HL-60 (cell line): ENCODE data around the gene RSBN1.

Source experiments
- GABPA ChIP-seq: IDR thresholded peaks from 2 replicates; pipeline ENCODE4 v1.6.1; 2012; ENCODE audit warnings: low read depth
- POLR2AphosphoS5 ChIP-seq: IDR thresholded peaks from 2 replicates; pipeline ENCODE4 v1.6.1; 2012; ENCODE audit warnings: low read depth
- SPI1 ChIP-seq: IDR thresholded peaks from 2 replicates; pipeline ENCODE4 v1.6.1; 2012; ENCODE audit warnings: low read depth, mild to moderate bottlenecking, borderline replicate concordance
- TF ChIP-seq, protein P1 (sequence below): IDR thresholded peaks from 2 replicates; pipeline ENCODE4 v1.6.1; 2012; ENCODE audit warnings: low read depth; ENCODE audit not compliant: insufficient replicate concordance
- TF ChIP-seq, protein P2 (sequence below): IDR thresholded peaks from one replicate; pipeline ENCODE4 v1.5.1; 2011; ENCODE audit warnings: low read length, control low read depth, inconsistent platforms; ENCODE audit not compliant: insufficient read depth

DNA sequence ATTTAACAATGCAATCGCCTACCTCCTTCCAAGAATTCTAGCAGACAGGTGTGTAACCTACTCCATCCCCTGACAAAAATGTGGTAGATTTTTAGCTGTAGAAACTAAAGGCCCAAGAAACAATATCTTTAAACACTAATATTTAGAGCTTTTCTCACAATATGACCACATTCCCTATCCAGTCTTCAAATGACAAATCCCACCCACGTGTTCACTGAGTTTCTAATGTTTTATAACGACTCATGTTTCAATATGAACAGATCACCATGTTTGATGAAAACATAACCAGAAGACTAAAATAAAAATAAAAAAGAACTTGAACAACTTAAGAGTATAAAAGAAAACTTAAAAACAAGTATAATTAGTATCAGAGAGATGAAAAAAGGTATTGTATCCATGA lies 24.6 kb downstream of the RSBN1 start:
- TF ChIP-seq, protein P1, sequence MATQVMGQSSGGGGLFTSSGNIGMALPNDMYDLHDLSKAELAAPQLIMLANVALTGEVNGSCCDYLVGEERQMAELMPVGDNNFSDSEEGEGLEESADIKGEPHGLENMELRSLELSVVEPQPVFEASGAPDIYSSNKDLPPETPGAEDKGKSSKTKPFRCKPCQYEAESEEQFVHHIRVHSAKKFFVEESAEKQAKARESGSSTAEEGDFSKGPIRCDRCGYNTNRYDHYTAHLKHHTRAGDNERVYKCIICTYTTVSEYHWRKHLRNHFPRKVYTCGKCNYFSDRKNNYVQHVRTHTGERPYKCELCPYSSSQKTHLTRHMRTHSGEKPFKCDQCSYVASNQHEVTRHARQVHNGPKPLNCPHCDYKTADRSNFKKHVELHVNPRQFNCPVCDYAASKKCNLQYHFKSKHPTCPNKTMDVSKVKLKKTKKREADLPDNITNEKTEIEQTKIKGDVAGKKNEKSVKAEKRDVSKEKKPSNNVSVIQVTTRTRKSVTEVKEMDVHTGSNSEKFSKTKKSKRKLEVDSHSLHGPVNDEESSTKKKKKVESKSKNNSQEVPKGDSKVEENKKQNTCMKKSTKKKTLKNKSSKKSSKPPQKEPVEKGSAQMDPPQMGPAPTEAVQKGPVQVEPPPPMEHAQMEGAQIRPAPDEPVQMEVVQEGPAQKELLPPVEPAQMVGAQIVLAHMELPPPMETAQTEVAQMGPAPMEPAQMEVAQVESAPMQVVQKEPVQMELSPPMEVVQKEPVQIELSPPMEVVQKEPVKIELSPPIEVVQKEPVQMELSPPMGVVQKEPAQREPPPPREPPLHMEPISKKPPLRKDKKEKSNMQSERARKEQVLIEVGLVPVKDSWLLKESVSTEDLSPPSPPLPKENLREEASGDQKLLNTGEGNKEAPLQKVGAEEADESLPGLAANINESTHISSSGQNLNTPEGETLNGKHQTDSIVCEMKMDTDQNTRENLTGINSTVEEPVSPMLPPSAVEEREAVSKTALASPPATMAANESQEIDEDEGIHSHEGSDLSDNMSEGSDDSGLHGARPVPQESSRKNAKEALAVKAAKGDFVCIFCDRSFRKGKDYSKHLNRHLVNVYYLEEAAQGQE = no peak
- TF ChIP-seq GABPA (no peak), POLR2AphosphoS5 (no peak), SPI1 (no peak)
- TF ChIP-seq, protein P2, sequence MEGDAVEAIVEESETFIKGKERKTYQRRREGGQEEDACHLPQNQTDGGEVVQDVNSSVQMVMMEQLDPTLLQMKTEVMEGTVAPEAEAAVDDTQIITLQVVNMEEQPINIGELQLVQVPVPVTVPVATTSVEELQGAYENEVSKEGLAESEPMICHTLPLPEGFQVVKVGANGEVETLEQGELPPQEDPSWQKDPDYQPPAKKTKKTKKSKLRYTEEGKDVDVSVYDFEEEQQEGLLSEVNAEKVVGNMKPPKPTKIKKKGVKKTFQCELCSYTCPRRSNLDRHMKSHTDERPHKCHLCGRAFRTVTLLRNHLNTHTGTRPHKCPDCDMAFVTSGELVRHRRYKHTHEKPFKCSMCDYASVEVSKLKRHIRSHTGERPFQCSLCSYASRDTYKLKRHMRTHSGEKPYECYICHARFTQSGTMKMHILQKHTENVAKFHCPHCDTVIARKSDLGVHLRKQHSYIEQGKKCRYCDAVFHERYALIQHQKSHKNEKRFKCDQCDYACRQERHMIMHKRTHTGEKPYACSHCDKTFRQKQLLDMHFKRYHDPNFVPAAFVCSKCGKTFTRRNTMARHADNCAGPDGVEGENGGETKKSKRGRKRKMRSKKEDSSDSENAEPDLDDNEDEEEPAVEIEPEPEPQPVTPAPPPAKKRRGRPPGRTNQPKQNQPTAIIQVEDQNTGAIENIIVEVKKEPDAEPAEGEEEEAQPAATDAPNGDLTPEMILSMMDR = no peak
